Heart right ventricle (tissue), 16 donors: Measurements from ENCODE around the gene CCDC18. TPM values are rescaled to one million over a fixed set of nuclear protein-coding genes. Genes with fewer than 3 reads are reported as not detected.
"Not testable (repeated sequence)": the region's sequence is repeated elsewhere in the genome, so short reads cannot be mapped to it uniquely, and the experiment has no call there.

Source experiments
- ATAC-seq, 8 donors: fragments of 200-7000 bp; cut with Tn5 transposase; one replicate each; pipeline ENCODE4 v1.9.1; 2020; ENCODE audit warnings: mild to moderate bottlenecking in 8 of 8, moderate library complexity in 8 of 8, moderate number of reproducible peaks in 1 of 8
- DNase-seq, 2 donors: peaks; one replicate each; pipeline ENCODE4 v3.0.0-alpha.2; 2020
- H3K27ac ChIP-seq, 10 donors: fragments of 200-600 bp; sonication (generic) in 2 of 10; one replicate each; pipeline versions ENCODE4 v1.5.0 to v1.8.0; 2020 to 2022; ENCODE audit warnings: mild to moderate bottlenecking in 3 of 10
- H3K27me3 ChIP-seq, 7 donors: fragments of 200-600 bp; one replicate each; pipeline ENCODE4 v1.8.0; 2021 to 2022; ENCODE audit warnings: mild to moderate bottlenecking in 2 of 7
- H3K36me3 ChIP-seq, 9 donors: fragments of 200-600 bp; sonication (generic) in 1 of 9; one replicate each; pipeline versions ENCODE4 v1.5.0 to v1.8.0; 2020 to 2022; ENCODE audit warnings: mild to moderate bottlenecking in 2 of 9
- H3K4me1 ChIP-seq, 9 donors: fragments of 200-600 bp; sonication (generic) in 1 of 9; one replicate each; pipeline versions ENCODE4 v1.5.0 to v1.8.0; 2020 to 2022; ENCODE audit warnings: mild to moderate bottlenecking in 4 of 9
- H3K4me3 ChIP-seq, 10 donors: fragments of 200-600 bp; sonication (generic) in 2 of 10; one replicate each; pipeline versions ENCODE4 v1.5.0 to v1.8.0; 2020 to 2022; ENCODE audit warnings: mild to moderate bottlenecking in 7 of 10, moderate library complexity in 2 of 10
- H3K9me3 ChIP-seq, 11 donors: fragments of 200-600 bp in 10 of 11; sonication (generic) in 2 of 11; one replicate each; pipeline versions ENCODE4 v1.5.0 to v1.8.0; 2013 to 2022; ENCODE audit warnings: mild to moderate bottlenecking in 2 of 11, control low read depth in 1 of 11, moderate library complexity in 1 of 11
- CTCF ChIP-seq, 9 donors: fragments of 200-600 bp; sonication (generic) in 2 of 9; IDR thresholded peaks; one replicate each; pipeline versions ENCODE4 v1.5.0 to v1.8.0; 2021 to 2022; ENCODE audit warnings: antibody characterized with exemption in 9 of 9, mild to moderate bottlenecking in 5 of 9, moderate library complexity in 1 of 9
- WGBS, 2 donors: extraction: QIAGEN DNeasy Blood & Tissue Kit; methylation state at CpG; one replicate each; pipeline ENCODE4 v1.1.7; 2013; ENCODE audit warnings: inconsistent platforms in 1 of 2; 5-methylcytosine and 5-hydroxymethylcytosine counted together
- intact Hi-C, 10 donors: fragments of 100-400 bp; cut with DNase I; formaldehyde crosslinking; loops; one replicate each; pipeline versions ENCODE4 v1.11.1 to v1.14.2; 2022
- polyA plus RNA-seq, 2 donors: library from polyadenylated mRNA; stranded (reverse); fragments of 200-250 nt; gene quantifications; one replicate each; pipeline ENCODE4 v1.2.3, GENCODE V29; 2013
- total RNA-seq, 10 donors: library from RNA; stranded (reverse); fragmentation: NEBNext Ultra II Directional in 3 of 10; extraction: Animal tissue kit (Norgen Biotek cat#: 25700) in 3 of 10; gene quantifications; one replicate each; pipeline versions ENCODE4 v1.2.1 to v1.2.4, GENCODE V29; 2021 to 2023
- donor health status: Arrhythmogenic right ventricular cardiomyopathy.
- donor health status: ischemic (EF 13 %, LVEDD 7.1; RV severe dilation, severe dysfunction).
- donor health status: healthy with polysubstance abuse.
- donor health status: DM: no; HTN: yes; CAD: no.
- donor health status: DM: no; HTN: no; CAD: no.
- donor health status: ischemic (EF 25% LVEDD 6.9; RV normal size, moderate dysfunction).
- donor health status: ischemic (EF 25% LVEDD 5.7; RV mildly dilated, moderate dysfunction).
- donor health status: healthy.
- donor health status: DM: yes; HTN: yes; CAD: no.
- donor health status: Ischemic cardiomyopathy.
- donor health status: ischemic (EF 35%, LVEDD 5.7; RV mildly dilated, moderate dysfunction).
- donor health status: nonischemic (EF 11% LVEDD 7.7; RV severe dilation, severe dysfunction).
- donor health status: DM: yes; HTN: yes; CAD: no.
- donor health status: PGD.
- donor health status: ischemic (EF 29% LVEDD 5.4; RV normal size, mild dysfunction).
- donor health status: nonischemic (EF 23%, LVEDD 6.1; RV moderate dilation, normal function).

Gene CCDC18
- total and polyA plus RNA-seq, 12 donors, result 1.4 to 6.8 (median 3.0) TPM

DNA sequence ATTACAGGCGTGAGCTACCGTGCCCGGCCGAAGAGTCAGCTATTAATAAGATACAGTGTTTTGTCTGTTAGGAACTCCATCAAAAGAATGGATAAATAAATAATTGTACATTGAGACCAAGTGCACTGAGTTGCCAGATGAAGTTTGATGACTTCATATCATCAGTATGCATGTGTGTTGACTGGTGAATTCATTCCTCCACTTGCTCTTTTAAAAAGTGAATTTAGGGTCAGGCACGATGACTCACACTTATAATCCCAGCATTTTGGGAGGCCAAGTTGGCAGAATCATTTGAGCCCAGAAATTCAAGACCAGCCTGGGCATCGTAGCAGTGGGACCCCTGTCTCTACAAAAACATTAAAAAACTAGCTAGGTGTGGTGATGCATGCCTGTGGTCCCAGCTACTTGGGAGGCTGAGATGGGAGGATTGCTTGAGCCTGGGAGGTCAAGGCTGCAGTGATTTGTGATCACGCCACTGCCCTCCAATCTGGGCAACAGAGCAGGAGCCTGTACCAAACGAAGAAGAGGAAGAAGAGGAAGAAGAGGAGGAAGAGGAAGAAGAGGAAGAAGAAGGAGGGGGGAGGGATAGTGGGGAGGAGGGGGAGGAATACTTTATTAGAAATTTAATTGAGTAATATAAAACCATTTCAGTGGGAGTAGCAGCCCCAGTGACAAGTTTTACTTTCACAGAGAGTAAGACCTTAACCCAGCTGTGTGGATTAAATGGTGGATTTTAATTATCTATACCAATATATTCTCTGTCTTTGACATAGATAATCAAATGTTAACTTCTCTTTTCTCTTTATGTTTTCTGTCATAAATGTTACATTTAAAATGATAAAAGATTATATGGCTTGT lies 74.9 kb downstream of the CCDC18 start:
- DNase-seq (no peak), ATAC-seq (no peak)
- WGBS, 2 donors, result 91 to 92% methylated on average over 8 of the region's 8 CpGs
- peaks cover 0 to 22% (median 0%) of the 10 kb centered on the region in 9 donors for H3K36me3 ChIP-seq
- TF ChIP-seq CTCF (IDR thresholded peaks at IDR 0.05), result no peak
- H3K27ac ChIP-seq, result no peak overlapping the region
- intact Hi-C loops, result no loop called here
- no peaks in the 10 kb centered on the region for H3K27me3 ChIP-seq
- H3K4me3 ChIP-seq, result no peak overlapping the region
- no peaks in the 10 kb centered on the region for H3K4me1 ChIP-seq
- peaks cover 0 to 21% (median 0%) of the 10 kb centered on the region in 11 donors for H3K9me3 ChIP-seq

DNA sequence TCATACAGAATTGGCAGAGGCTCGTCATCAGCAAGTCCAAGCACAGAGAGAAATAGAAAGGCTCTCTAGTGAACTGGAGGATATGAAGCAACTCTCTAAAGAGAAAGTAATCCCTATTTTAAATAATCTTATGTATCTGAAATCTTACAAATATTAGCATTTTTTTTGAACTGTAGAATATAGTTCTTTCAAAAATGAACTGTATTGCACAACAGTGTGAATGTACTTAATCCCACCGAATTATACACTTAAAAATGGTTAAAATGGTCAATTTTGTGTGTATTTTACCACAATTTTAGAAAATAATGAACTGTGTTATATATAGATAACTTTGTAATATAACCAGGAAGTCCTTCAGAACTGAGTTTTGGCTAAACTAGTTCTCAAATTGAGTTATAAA lies 75.9 kb downstream of the CCDC18 start:
- DNase-seq, result no peak
- no peak for ATAC-seq
- intact Hi-C loops, result no loop called here
- peaks cover 0 to 19% (median 0%) of the 10 kb centered on the region in 11 donors for H3K9me3 ChIP-seq
- peaks cover 0 to 28% (median 0%) of the 10 kb centered on the region in 9 donors for H3K36me3 ChIP-seq
- H3K27me3 ChIP-seq, result no peaks in the 10 kb centered on the region
- H3K4me1 ChIP-seq, result no peaks in the 10 kb centered on the region
- TF ChIP-seq CTCF (IDR thresholded peaks at IDR 0.05), result no peak
- H3K4me3 ChIP-seq, result no peak overlapping the region
- 97 to 99% methylated on average over 2 of the region's 2 CpGs for WGBS, 2 donors
- no peak overlapping the region for H3K27ac ChIP-seq

- Histone ChIP-seq H3K4me1 (no peaks in the 10 kb centered on the region), H3K9me3 (peaks cover 0 to 13% (median 5%) of the 10 kb centered on the region in 11 donors), H3K27ac (no peak overlapping the region), H3K4me3 (no peak overlapping the region), H3K27me3 (no peaks in the 10 kb centered on the region), H3K36me3 (peaks cover 0 to 42% (median 0%) of the 10 kb centered on the region in 9 donors)
- DNase-seq (no peak), ATAC-seq (no peak)
- intact Hi-C loops, result no loop called here
- TF ChIP-seq CTCF (IDR thresholded peaks at IDR 0.05), result no peak
These were observed 77.4 kb downstream of the CCDC18 start for GRCh38 chr1:93257889-93258288.

- H3K4me1 ChIP-seq, H3K4me3 ChIP-seq, H3K27ac ChIP-seq, DNase-seq, H3K27me3 ChIP-seq, ATAC-seq, intact Hi-C loops: not testable (repeated sequence)
- Histone ChIP-seq H3K9me3 (peaks cover 0 to 18% (median 6%) of the 10 kb centered on the region in 11 donors), H3K36me3 (peaks cover 0 to 70% (median 6%) of the 10 kb centered on the region in 9 donors)
- WGBS, 2 donors, result 96% methylated on average over 3 of the region's 3 CpGs
These were observed 80.2 kb downstream of the CCDC18 start for GRCh38 chr1:93260726-93261125.

DNA sequence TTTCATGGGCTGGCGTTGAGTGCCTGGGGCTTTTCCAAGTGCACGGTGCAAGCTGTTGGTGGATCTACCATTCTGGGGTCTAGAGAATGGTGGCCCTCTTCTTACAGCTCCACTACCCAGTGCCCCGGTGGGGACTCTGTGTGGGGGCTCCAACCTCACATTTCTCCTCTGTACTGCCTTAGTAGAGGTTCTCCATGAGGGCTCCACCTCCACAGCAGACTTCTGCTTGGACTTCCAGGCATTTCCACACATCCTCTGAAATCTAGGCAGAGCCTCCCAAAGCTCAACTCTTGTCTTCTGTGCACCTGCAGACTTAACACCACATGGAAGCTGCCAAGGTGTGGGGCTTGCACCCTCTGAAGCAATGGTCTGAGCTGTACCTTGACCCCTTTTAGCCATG lies 82.1 kb downstream of the CCDC18 start:
- TF ChIP-seq CTCF (IDR thresholded peaks at IDR 0.05), result no peak
- no peak for DNase-seq
- 98 to 100% methylated on average over 3 of the region's 3 CpGs for WGBS, 2 donors
- Histone ChIP-seq H3K27me3 (no peaks in the 10 kb centered on the region), H3K4me3 (no peak overlapping the region), H3K27ac (no peak overlapping the region), H3K9me3 (peaks cover 0 to 18% (median 6%) of the 10 kb centered on the region in 11 donors), H3K36me3 (peaks cover 0 to 66% (median 6%) of the 10 kb centered on the region in 9 donors), H3K4me1 (no peaks in the 10 kb centered on the region)
- ATAC-seq, result no peak
- intact Hi-C loops, result no loop called here

DNA sequence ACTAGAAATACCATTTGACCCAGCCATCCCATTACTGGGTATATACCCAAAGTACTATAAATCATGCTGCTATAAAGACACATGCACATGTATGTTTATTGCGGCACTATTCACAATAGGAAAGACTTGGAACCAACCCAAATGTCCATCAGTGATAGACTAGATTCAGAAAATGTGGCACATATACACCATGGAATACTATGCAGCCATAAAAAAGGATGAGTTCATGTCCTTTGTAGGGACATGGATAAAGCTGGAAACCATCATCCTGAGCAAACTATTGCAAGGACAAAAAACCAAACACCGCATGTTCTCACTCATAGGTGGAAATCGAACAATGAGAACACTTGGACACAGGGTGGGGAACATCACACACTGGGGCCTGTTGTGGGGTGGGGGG lies 88.4 kb downstream of the CCDC18 start:
- H3K9me3 ChIP-seq, H3K27me3 ChIP-seq, H3K27ac ChIP-seq, intact Hi-C loops, ATAC-seq, DNase-seq, H3K4me1 ChIP-seq, H3K4me3 ChIP-seq: not testable (repeated sequence)
- 97 to 98% methylated on average over 3 of the region's 3 CpGs for WGBS, 2 donors
- H3K36me3 ChIP-seq, result peaks cover 0 to 21% (median 0%) of the 10 kb centered on the region in 9 donors

GRCh38 chr1:93275262-93275633 lies 94.7 kb downstream of the CCDC18 start:
- H3K4me3 ChIP-seq, intact Hi-C loops, H3K9me3 ChIP-seq, H3K27ac ChIP-seq, ATAC-seq, H3K36me3 ChIP-seq, DNase-seq, H3K4me1 ChIP-seq, H3K27me3 ChIP-seq: not testable (repeated sequence)
- 93 to 99% methylated on average over 3 of the region's 3 CpGs for WGBS, 2 donors
